ENCODE data around the gene PCK1. TPM values are rescaled to one million over a fixed set of nuclear protein-coding genes. Genes with fewer than 3 reads are reported as not detected.

PCK1 gene
- total RNA-seq, 4 donors from 2014 or later = 395 to 794 (median 739) TPM

GRCh38 chr20:57593134-57593886 is 32.4 kb downstream of the PCK1 start:
- in situ Hi-C loops (cut with MboI; ENCODE audit: low pct_ligation_motif_present in 1 of 4, low pct_unique_long_range_greater_than_20kb in 1 of 4, low sequenced_read_pairs in 3 of 4) = loop anchor here (5.0 to 25.0 kb wide), 3 partner anchors 76 to 206 kb away; partner anchors contain the start of gene RBM38 (in 1 of the 4)
- DNase-seq = peak; percentile 81
- H3K27ac ChIP-seq = peak overlapping the region in 3 of 4 donors; percentile 3 to 61 (median 49)
- intact Hi-C loops (cut with DNase I; ENCODE audit: low total_unique reads) = loop anchor here (10.0 kb wide), 1 partner anchor 219 kb away; no protein-coding TSS in a partner anchor
- TF ChIP-seq, protein P1, sequence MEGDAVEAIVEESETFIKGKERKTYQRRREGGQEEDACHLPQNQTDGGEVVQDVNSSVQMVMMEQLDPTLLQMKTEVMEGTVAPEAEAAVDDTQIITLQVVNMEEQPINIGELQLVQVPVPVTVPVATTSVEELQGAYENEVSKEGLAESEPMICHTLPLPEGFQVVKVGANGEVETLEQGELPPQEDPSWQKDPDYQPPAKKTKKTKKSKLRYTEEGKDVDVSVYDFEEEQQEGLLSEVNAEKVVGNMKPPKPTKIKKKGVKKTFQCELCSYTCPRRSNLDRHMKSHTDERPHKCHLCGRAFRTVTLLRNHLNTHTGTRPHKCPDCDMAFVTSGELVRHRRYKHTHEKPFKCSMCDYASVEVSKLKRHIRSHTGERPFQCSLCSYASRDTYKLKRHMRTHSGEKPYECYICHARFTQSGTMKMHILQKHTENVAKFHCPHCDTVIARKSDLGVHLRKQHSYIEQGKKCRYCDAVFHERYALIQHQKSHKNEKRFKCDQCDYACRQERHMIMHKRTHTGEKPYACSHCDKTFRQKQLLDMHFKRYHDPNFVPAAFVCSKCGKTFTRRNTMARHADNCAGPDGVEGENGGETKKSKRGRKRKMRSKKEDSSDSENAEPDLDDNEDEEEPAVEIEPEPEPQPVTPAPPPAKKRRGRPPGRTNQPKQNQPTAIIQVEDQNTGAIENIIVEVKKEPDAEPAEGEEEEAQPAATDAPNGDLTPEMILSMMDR (IDR thresholded peaks at IDR 0.05) = no peak
- TF ChIP-seq POLR2AphosphoS5 (IDR thresholded peaks at IDR 0.05) = no peak
- no peak for TF ChIP-seq EP300 (IDR thresholded peaks at IDR 0.05; ENCODE audit: low read depth)
- no peak for TF ChIP-seq POLR2A (IDR thresholded peaks at IDR 0.05)
- H3K4me3 ChIP-seq = no peak overlapping the region
- no peaks in the 10 kb centered on the region for H3K9me3 ChIP-seq
- H3K4me1 ChIP-seq = peaks cover 11 to 45% (median 40%) of the 10 kb centered on the region in 4 donors
- WGBS, 2 donors (ENCODE audit: low coverage in 1 of 2) = 30 to 62% methylated on average over 3 to 14 of the region's 17 CpGs
- no peaks in the 10 kb centered on the region for H3K36me3 ChIP-seq
- no peaks in the 10 kb centered on the region for H3K27me3 ChIP-seq

GRCh38 chr20:57594092-57594951 is 33.4 kb downstream of the PCK1 start:
- in situ Hi-C loops (cut with MboI; ENCODE audit: low pct_ligation_motif_present in 1 of 4, low pct_unique_long_range_greater_than_20kb in 1 of 4, low sequenced_read_pairs in 3 of 4) = loop anchor here (5.0 to 25.0 kb wide), 3 partner anchors 77 to 207 kb away; partner anchors contain the start of gene RBM38 (in 1 of the 4)
- Histone ChIP-seq H3K9me3 (no peaks in the 10 kb centered on the region), H3K27me3 (no peaks in the 10 kb centered on the region), H3K36me3 (no peaks in the 10 kb centered on the region), H3K4me3 (no peak overlapping the region), H3K27ac (peak overlapping the region in 3 of 4 donors; percentile 3 to 61 (median 49)), H3K4me1 (peaks cover 10 to 43% (median 37%) of the 10 kb centered on the region in 4 donors)
- intact Hi-C loops (cut with DNase I; ENCODE audit: low total_unique reads) = loop anchor here (2.0 to 10.0 kb wide), 3 partner anchors 80 to 616 kb away; no protein-coding TSS in a partner anchor
- DNase-seq = peak; percentile 57
- WGBS, 2 donors (ENCODE audit: low coverage in 1 of 2) = 24 to 50% methylated on average over 7 to 26 of the region's 27 CpGs
- no peak for TF ChIP-seq EP300 (IDR thresholded peaks at IDR 0.05; ENCODE audit: low read depth)
- TF ChIP-seq, protein P1 (IDR thresholded peaks at IDR 0.05) = peak; percentile 83 to 96 (median 91)

DNA sequence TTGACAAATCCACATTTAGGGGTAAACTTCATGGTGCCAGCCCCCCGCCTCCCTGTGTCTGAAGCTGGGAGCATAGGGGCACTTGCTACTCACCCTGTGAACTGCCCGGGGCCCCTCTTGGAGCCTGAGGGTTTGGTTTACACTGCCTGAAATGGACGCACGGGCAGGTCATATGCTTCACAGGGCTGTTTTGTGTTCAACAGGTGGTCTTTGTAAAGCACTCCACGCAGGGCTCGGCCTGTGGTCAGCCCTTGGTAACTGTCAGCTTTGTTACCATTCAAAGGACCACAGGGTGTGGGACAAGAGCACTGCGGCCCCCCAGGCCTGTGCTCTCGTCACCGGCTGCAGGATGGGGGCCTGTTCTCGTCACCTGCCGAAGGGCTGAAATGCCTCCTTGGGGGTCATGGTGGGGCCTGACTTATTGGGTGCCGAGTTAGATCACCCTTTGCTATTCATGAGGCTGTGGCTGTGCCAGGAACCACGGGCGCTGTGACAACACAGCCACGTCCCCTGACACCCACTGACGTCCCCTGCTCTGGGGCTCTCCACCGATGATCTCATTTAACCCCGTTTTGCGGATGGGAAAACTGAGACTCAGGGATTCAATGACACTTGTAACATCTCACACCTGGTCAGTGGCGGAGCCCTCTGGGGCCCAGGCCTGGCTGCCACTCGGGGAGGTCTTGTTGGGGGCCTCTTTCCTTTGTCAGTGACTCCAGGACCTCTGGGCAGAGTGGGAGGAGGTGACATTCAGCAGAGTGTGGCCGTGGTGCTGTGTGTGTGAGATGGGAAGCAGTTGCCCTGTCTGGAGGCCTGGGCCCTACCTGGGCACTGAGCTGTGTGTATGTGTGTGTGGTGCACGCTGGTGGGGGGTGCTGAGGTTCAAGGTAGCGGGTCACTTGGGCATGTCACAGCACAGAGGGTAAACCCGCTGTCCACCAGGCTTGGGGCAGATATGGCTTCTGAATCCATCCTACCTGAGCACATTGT is 34.4 kb downstream of the PCK1 start:
- no peaks in the 10 kb centered on the region for H3K36me3 ChIP-seq
- in situ Hi-C loops (cut with MboI; ENCODE audit: low pct_ligation_motif_present in 1 of 4, low pct_unique_long_range_greater_than_20kb in 1 of 4, low sequenced_read_pairs in 3 of 4) = loop anchor here in 1 of 4 donors (25.0 kb wide), 1 partner anchor 208 kb away; the partner anchor contains the start of gene RBM38

More for the DNA sequence above, 34.4 kb downstream of the PCK1 start:
- WGBS, 2 donors (ENCODE audit: low coverage in 1 of 2) = 78% methylated on average over 25 of the region's 25 CpGs; no CpG with 5 or more reads in 1 of the 2 donors
- intact Hi-C loops (cut with DNase I; ENCODE audit: low total_unique reads) = loop anchor here (2.0 to 10.0 kb wide), 3 partner anchors 81 to 615 kb away; no protein-coding TSS in a partner anchor
- Histone ChIP-seq H3K9me3 (no peaks in the 10 kb centered on the region), H3K27ac (no peak overlapping the region), H3K4me1 (peaks cover 5 to 34% (median 29%) of the 10 kb centered on the region in 4 donors), H3K27me3 (no peaks in the 10 kb centered on the region), H3K4me3 (no peak overlapping the region)
- no peak for DNase-seq
- TF ChIP-seq, protein P1 (IDR thresholded peaks at IDR 0.05) = no peak
- no peak for TF ChIP-seq POLR2AphosphoS5 (IDR thresholded peaks at IDR 0.05)
